HG03469 (cell line): Measurements from ENCODE around the gene FZD2.
"Not testable (repeated sequence)": the region's sequence is repeated elsewhere in the genome, so short reads cannot be mapped to it uniquely, and the experiment has no call there.

Source experiments
- ATAC-seq: cut with Tn5 transposase; IDR thresholded peaks from one replicate; pipeline ENCODE4 v1.9.1; 2021; ENCODE audit warnings: mild to moderate bottlenecking, moderate library complexity, moderate number of reproducible peaks; ENCODE audit not compliant: unreplicated experiment

The FZD2 gene

DNA sequence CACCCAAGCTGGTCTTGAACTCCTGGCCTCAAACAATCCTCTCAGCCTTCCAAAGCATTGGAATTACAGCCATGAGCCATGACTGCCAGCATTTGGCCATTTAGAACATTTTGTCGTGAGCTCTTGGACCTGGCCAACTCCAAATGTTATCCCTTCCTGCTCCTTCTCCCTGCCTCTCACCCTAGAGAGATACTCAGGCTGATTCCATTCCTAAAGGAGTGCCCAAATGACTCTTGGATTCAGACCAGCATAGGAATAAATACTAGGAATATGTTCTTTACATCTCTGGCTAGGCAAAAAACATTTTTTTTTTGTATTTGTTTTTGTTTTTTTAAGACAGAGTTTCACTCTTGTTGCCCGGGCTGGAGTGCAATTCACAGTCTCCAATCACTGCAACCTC, 15.5 kb downstream of the FZD2 start:
- no peak for ATAC-seq

DNA sequence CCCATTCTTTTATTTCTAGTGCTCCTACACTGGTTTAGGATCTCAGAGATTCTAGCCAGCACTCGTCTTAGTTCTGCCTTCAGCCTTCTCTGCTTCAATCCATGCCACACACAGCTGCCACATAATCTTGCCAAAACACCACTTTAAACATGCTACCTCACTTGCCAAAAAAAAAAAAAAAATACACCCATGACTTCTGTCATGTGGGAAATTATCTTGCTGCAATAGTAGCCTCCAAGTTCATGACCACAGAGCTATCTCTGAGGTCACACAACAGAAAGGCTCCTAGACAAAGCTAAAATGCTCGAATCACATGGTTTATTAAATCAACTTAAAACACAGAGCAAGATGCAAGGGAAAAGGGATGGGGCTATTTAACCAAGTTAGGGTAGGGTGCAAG, 18.1 kb downstream of the FZD2 start:
- no peak for ATAC-seq

DNA sequence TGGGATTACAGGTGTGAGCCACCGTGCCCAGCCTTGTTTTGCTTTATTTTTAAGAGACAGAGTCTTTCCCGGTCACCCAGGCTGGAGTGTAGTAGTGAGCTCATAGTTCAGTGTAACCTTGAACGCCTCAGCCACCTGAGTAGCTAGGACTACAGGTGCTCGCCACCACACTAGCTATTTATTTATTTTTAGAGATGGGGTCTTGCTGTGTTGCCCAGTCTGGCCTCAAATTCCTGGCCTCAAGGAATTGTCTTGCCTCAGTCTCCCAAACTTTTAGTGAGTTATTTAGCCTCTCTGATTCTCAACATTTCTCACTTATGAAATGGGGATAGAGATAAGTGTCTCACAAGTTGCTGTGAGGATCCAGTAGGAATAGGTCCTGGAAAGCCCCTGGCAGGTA, 21.7 kb downstream of the FZD2 start:
- ATAC-seq = no peak

DNA sequence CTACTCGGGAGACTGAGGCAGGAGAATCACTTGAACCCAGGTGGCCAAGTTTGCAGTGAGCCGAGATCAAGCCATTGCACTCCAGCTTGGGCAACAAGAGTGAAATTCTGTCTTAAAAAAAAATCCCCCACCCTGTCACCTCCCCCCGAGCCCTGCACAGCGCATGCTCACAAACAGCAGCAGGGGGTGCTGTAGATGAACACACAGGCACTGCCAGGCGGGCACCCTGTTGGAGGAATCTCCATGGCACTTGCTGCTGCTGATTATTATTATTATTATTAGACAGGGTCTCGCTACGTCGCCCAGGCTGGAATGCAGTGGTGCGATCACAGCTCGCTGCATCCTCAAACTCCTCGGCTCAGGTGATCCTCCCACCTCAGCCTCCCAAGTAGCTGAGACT, 24.6 kb downstream of the FZD2 start:
- ATAC-seq = no peak

DNA sequence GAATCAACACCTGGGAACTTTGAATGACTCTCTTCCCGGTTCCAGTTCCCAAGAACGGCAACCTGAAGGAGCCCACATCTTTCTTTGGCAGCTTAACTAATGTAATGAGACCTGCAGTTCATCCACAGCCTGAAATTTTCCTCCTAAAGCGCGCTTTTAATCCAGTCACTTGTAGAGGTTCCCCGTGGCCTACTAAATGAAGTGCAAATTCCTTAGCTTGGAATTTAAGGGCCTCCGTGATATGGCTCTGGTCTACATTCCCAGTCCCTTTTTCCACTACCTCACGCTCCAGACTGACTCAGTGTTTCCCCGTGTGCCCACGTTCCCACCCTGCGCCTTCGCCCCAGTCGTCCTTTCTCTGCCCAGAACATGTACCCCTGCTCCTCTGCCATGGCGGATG, 27.2 kb downstream of the FZD2 start:
- no peak for ATAC-seq

DNA sequence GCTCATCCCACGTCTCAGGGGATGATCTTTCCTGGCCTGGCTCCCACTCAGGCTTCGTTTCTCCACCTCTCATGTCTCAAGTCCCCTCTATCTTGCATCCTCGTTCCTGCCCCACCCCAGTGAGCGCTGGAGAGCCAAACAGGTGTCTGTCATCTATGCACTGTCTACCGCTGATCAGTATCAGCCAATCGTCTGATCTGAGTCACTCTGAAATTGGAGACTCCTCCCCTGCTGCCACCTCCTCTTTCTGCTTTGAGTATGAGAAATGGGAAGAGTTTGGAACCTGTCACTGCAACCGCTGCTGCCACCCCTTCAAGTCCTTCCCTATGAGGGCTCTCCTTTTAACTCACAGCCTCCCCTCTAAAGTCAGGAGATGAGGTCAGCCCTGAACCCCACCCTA, 28.0 kb downstream of the FZD2 start:
- no peak for ATAC-seq

DNA sequence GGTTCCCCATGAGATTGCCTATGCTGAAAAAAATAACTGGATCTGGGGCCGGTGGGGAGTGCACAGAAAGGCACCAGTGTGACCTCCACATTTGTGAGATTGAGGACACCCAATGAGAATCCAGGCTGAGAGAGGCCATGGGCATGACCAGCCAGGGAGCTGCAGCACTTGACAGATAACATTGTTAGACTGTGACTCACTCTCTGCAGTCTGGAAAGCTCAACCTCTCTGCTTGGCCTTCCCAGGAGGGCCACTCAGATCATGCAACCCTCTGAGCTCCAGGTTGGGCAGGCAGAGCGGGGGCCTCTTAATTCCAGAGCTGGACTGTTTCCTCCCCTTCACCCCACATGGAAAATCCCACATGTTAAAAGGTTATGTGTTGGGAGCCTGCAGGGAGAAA, 30.1 kb downstream of the FZD2 start:
- ATAC-seq = no peak

DNA sequence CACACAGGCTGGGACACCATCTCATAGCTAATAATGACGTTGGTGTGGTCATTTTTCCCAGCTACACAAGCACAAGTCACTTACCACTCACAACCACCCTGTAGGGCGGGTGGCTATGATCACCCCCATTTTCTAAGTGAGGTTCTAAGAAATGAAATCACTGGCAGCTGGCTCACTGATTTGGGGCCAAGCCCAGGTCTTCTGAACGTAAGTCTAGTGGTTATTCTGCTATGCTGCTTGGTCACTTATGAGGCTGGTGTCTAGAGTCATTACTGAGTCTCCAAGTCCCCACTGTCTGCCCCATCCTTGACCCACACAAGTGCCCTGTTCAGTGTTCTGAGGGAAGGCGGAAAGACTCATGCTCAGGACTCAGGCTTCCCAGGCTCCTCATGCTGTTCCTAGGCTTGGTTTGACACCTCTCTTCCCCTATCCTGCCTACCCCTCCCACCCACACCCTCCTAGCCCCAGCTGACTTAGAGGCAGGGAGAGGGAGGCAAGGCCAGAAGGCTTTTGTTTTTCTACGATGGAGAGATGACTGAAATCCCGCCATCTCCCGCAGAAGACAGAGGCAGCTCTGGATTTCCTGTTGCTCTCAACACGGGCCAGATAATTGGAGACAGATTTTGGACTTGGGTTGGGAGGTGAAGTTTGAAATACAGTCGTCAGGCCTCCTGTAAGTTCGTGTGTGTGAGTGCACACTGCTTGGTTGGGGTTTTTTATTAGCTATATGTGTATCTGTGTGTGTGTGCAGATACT, 32.2 kb downstream of the FZD2 start:
- ATAC-seq = no peak

DNA sequence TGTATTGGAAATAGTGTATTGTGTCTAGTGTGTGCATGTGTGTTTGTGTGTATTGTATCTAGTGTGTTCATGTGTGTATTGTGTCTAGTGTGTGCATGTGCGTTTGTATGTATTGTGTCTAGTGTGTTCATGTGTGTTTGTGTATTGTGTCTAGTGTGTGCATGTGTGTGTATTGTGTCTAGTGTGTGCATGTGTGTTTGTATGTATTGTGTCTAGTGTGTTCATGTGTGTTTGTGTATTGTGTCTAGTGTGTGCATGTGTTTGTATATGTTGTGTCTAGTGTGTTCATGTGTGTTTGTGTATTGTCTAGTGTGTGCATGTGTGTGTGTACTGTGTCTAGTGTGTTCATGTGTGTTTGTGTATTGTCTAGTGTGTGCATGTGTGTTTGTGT, 32.8 kb downstream of the FZD2 start:
- not testable (repeated sequence) for ATAC-seq

DNA sequence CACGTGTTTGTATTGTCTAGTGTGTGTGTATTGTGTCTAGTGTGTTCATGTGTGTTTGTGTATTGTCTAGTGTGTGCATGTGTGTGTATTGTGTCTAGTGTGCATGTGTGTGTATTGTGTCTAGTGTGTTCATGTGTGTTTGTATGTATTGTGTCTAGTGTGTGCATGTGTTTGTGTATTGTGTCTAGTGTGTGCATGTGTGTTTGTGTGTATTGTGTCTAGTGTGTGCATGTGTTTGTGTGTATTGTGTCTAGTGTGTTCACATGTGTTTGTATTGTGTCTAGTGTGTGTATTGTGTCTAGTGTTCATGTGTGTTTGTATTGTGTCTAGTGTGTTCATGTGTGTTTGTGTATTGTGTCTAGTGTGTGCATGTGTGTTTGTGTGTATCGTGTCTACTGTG, 33.5 kb downstream of the FZD2 start:
- ATAC-seq = not testable (repeated sequence)

DNA sequence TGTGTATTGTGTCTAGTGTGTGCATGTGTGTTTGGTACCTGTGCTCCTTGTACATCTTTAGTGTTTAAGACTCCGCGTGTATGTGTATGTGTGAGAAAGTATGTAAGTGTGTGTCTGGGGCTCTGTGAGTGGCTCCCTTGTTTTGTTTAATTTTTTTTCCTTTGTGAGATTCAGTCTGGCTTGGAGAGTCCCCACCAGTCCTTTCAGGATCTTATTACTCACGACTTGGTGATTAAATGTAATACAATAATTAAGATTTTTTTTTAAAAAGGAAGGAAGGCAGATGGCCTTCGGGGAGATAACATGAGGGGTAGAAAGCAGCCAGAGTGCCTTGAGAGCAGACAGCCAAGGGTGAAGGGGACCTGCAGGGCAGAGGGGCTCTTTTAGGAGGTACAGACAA, 33.9 kb downstream of the FZD2 start:
- ATAC-seq = no peak

DNA sequence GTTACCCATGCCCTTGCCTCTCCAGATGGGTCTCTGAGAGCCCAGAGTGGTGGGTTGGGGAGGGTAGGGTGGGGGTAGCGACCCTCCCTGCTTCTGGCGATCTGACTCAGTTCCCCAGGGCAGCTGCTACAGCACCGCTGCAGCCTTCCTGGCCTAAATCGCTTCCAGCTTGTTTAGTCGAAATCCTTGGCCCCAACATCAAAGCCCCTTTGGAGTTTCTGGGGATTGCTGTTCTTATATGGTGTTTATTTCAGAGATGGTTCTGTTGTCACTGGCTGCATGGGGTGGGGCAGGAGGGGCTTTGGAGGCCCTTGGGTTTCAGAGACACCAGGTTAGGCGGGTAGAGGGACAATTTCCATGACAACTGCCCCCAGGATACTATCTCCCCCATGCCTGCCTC, 35.9 kb downstream of the FZD2 start:
- no peak for ATAC-seq

DNA sequence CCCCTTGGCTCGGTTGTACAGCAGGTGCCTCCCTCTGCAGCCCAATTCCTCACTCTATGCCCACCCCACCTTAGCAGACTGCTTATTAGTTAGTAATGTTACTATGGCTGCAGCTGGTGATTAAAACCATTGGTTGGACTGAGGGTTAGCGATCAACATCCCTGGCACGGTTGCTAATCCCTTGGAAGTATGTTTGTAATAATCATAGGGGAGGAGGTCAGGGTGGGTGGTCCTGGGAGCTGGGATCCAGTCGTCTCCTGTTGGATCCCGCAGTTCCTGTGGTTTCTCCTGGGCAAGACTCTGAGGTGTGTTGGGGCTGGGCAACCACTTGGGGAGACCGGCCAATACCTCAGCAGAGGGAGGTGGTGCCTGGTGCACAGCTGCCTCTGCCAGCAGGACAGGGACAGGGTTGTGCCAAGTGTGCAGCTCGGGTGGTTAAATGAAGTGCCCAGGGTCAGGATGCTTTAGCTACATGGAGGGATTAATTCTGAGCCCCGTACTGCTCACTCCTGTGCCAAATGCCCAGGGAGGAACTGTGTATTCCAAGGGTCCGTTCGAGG, 38.0 kb downstream of the FZD2 start:
- no peak for ATAC-seq

DNA sequence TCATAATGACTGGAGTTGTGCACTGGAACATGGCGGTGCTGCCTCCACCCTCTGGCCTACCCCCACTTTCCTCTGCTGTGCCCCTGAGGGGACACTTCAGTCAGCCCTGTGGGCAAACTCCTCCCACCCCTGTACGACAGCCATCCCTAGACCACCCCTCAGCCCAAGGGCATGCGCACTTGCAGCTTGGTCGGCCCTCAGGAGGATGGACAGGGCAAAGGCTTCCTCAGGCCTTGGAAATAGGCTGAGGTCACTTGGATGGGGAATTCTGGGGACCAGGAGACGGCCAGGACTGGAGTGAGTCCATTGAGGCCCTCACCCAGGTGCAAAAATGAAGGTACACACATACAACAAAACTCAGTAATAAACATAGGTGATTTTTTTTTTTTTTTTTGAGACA, 41.0 kb downstream of the FZD2 start:
- no peak for ATAC-seq

DNA sequence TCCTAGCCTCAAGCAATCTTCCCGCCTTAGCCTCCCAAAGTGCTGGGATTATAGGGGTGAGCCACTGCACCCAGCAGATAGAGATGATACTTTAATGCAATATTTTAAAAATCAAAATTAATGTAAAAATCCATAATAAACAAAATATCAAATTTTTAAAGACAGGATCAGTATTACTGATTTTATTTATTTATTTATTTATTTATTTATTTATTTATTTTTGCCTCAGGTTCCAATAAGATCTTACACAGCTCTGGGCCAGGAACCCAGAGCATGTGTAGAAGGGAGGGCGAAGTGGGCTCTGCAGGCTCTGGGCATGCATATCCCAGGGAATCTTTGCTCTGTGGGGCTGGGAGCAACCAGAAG, 41.6 kb downstream of the FZD2 start:
- ATAC-seq = no peak

DNA sequence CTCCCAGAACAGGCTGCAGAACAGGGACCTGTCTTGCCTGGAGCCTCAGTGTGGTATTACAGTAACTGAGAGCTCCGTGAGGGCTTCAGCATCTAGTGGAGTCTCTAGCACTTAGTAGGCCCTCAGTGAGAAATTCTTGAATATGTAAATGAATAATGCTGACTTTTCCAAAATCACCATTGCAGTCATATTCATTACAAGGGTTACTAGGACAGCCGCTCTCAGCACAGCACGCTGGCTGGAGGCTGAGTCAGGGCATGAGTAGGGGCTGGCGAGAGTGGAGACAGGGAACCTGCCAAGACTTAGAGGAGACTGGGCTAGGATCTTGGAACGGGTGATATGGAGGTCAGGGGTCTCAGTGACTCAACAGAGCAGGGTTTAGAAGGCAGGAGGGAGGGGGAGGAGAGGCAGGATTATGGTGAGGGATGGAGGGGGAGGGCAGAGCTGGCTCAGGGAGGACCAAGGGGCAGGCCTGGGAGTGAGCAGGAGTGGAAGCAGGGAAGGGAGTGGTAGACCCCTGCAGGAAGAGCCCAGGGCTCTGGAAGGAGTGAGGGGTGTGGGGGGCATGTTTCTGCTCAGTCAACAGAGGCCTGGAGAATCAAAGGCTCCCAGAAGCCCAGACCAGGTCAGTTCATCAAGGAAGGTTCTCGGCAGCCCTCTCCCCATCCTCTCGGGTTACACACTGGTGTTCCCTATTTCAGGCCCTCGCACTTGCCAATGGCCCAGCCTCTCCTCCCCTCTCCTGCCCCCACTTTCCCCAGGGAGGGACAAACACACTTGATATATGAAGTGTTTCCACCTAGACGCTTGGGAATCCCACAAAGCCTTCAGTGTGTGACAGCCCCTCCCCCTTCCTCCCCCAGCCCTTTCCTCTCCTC, 42.3 kb downstream of the FZD2 start:
- no peak for ATAC-seq

DNA sequence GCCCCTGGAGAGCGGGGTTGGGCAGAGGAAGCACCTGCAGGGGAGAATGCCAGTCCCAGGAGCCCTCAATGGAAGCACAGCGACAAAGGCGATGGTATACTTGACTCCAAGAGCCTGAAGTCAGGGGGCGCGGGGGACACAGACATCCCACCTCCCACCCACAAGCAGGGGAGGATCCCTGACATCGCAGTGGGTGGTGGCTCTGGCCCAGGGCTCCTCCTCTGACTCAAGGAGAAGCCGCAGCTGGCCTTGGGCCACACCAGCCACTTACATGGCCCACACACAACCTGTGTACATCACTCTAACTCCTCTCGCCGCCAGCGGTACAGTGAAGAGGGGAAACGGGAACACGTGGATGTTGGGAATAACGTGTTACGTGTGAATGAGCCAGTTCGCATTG, 44.3 kb downstream of the FZD2 start:
- no peak for ATAC-seq

DNA sequence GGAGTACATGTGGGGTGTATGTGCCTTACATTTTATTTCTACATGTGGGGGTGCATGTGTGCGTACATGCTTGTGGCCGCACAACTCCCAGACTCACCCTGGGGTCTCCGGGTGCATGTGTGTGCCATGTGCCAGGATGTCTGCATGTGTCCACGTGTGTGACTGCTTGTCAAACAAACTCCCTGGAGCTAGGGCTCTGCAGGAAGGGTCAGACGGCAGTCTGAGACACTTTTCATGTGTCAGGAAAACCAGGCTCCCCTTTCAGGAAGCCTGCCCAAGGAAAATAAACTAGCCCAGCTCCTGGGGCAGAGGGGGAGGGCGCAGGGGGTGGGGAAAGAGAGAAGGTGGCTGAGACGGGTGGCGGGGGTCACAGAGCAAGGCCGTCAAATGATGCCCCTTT, 44.7 kb downstream of the FZD2 start:
- no peak for ATAC-seq

DNA sequence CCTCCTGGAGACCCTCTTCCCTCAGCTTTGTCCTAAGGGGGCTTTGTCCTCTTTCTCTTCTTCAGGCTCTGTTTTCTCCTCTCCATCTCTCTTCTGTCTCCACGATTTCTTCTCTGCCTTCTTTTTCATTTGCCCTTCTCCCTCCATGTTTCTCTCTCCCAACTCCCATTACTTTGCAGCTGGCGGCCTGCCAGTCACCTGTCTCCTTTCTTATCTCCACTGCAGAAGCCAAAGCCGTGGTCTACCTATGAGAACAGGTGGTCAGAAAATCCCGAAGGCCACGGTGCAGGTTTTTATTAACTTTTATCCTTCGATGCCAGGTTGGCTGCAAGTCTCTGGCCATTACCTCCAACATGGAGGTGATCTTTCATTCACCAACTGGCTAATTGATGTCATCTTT, 45.1 kb downstream of the FZD2 start:
- ATAC-seq = no peak

DNA sequence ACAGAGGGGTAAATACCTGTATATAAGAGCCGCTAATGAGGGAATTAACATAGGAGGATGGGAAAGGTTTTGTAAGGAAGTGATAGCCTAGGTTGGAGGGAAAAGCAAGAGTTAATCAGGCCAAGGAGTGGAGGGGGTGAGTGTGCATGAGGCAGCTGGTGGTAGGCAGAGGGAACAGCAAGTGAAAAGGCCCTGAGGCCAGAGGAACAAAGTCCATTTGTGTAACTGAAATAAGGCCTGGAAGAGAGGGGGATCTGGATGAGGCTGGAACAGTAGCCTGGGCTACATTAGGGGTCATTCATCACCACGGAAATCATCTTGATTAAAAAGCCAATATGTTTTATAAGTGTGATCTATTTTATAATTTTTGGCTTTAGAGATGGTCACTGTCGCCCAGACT, 45.7 kb downstream of the FZD2 start:
- no peak for ATAC-seq

DNA sequence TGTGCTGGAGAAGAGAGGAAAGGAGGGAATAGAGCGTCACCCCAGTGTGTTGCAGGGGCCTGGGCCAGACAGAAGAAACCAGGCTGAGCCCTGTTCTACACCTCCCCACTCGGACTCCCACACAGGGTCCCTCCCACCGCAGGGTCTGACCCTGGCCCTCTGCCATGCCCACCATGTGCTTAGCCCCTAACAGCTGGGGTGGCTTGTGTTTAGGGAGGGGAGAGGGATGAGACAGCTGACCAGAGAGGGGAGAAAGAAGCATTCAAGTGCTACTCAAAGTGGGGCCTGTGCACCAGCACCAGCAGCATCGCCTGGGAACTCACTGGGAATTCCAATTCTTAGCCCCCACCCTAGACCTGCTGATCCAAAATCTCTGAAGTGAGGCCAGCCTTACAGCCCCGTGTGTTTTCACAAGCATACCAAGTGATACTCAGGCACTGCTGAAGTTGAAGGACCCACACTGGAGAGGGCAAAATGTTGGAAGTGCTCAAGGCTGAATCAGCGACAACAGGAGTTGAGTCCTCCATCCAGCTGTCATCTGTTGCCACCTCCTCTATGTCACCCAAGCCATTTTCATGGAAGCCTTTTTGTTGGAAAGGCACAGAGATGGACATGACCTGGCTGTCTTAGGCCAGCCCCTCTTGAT, 47.0 kb downstream of the FZD2 start:
- ATAC-seq = no peak
